Prostate gland (tissue), 2 donors: ENCODE data around the gene EFCC1. TPM values are rescaled to one million over a fixed set of nuclear protein-coding genes. Genes with fewer than 3 reads are reported as not detected.

Experiments
- DNase-seq: peaks from one replicate; pipeline ENCODE4 v3.0.0-alpha.2; 2019; ENCODE audit warnings: low spot score
- H3K27ac ChIP-seq, 2 donors: fragments of 200-600 bp; sonication (generic); 2 replicates each; pipeline ENCODE4 v1.5.1; 2017 to 2019
- H3K27me3 ChIP-seq: fragments of 200-600 bp; sonication (generic); replicated peaks from 2 replicates; pipeline ENCODE4 v1.5.1; 2019; ENCODE audit not compliant: insufficient read depth
- H3K36me3 ChIP-seq, 2 donors: fragments of 200-600 bp; sonication (generic); 1 replicate in 1 of 2; 2 replicates in 1 of 2; pipeline versions ENCODE4 v1.5.1 to v1.8.1; 2017 to 2019
- H3K4me1 ChIP-seq: fragments of 200-600 bp; sonication (generic); replicated peaks from 2 replicates; pipeline ENCODE4 v1.5.1; 2019
- H3K4me3 ChIP-seq, 2 donors: fragments of 200-600 bp; sonication (generic); 2 replicates each; pipeline ENCODE4 v1.5.1; 2017 to 2019
- H3K9me3 ChIP-seq: fragments of 200-600 bp; sonication (generic); 2 replicates; pipeline ENCODE4 v1.5.1; 2017
- POLR2A ChIP-seq: fragments of 450-650 bp; IDR thresholded peaks from one replicate; pipeline ENCODE4 v1.6.1; 2016; ENCODE audit warnings: antibody characterized with exemption, mild to moderate bottlenecking
- POLR2AphosphoS5 ChIP-seq: sonication (generic); formaldehyde crosslinking; IDR thresholded peaks from one replicate; pipeline ENCODE4 v1.6.1; 2017; ENCODE audit warnings: antibody characterized with exemption
- WGBS: methylation state at CpG from one replicate; pipeline ENCODE4 v1.1.5; 2018; 5-methylcytosine and 5-hydroxymethylcytosine counted together
- intact Hi-C: fragments of 100-400 bp; cut with DNase I; formaldehyde crosslinking; loops from one replicate; pipeline ENCODE4 v1.14.2; 2022
- total RNA-seq, 2 donors: library from RNA; depleted of rRNA; stranded (reverse); fragments of >200 nt; gene quantifications; one replicate each; pipeline ENCODE4 v1.1.0, GENCODE V29; 2016
- TF ChIP-seq, protein P1 (sequence below), 4 experiments: fragments of 200-600 bp in 2 of 4; fragments of 450-650 bp in 2 of 4; sonication (generic) in 2 of 4; IDR thresholded peaks; 1 replicate in 3 of 4; 2 replicates in 1 of 4; pipeline ENCODE4 v1.5.1; 2016 to 2019; ENCODE audit warnings: antibody characterized with exemption in 4 of 4, mild to moderate bottlenecking in 2 of 4, moderate library complexity in 2 of 4

The EFCC1 gene
- total RNA-seq, 2 donors from 2014 or later, result 1.8 to 4.0 TPM

DNA sequence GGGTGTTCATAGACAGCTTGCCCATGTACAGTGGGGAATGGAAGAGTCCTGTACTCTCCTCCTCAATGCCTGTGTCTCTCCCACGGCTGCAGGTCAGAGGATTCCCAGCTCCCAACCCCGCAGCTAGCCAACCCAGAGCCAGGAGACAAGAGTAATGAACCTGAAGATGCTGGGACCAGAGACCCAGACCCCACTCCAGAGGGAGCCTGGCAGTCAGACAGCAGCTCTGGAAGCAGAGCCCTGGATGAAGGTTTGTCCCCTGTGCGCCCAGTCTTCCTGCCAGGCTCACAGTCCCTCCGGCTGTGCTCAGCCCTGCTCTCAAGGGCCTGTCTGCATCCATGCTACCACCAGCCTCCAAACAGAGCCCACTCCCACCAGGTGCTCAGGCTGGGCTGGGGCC is 29.5 kb downstream of the EFCC1 start:
- Histone ChIP-seq H3K27ac (no peak overlapping the region), H3K4me3 (no peak overlapping the region), H3K27me3 (no peaks in the 10 kb centered on the region), H3K36me3 (no peaks in the 10 kb centered on the region), H3K9me3 (no peaks in the 10 kb centered on the region), H3K4me1 (no peaks in the 10 kb centered on the region)
- TF ChIP-seq POLR2A (no peak), POLR2AphosphoS5 (no peak)
- TF ChIP-seq, protein P1, sequence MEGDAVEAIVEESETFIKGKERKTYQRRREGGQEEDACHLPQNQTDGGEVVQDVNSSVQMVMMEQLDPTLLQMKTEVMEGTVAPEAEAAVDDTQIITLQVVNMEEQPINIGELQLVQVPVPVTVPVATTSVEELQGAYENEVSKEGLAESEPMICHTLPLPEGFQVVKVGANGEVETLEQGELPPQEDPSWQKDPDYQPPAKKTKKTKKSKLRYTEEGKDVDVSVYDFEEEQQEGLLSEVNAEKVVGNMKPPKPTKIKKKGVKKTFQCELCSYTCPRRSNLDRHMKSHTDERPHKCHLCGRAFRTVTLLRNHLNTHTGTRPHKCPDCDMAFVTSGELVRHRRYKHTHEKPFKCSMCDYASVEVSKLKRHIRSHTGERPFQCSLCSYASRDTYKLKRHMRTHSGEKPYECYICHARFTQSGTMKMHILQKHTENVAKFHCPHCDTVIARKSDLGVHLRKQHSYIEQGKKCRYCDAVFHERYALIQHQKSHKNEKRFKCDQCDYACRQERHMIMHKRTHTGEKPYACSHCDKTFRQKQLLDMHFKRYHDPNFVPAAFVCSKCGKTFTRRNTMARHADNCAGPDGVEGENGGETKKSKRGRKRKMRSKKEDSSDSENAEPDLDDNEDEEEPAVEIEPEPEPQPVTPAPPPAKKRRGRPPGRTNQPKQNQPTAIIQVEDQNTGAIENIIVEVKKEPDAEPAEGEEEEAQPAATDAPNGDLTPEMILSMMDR (IDR thresholded peaks at IDR 0.05), result no peak
- 98% methylated on average over 4 of the region's 4 CpGs for WGBS
- intact Hi-C loops, result no loop called here
- DNase-seq, result no peak

DNA sequence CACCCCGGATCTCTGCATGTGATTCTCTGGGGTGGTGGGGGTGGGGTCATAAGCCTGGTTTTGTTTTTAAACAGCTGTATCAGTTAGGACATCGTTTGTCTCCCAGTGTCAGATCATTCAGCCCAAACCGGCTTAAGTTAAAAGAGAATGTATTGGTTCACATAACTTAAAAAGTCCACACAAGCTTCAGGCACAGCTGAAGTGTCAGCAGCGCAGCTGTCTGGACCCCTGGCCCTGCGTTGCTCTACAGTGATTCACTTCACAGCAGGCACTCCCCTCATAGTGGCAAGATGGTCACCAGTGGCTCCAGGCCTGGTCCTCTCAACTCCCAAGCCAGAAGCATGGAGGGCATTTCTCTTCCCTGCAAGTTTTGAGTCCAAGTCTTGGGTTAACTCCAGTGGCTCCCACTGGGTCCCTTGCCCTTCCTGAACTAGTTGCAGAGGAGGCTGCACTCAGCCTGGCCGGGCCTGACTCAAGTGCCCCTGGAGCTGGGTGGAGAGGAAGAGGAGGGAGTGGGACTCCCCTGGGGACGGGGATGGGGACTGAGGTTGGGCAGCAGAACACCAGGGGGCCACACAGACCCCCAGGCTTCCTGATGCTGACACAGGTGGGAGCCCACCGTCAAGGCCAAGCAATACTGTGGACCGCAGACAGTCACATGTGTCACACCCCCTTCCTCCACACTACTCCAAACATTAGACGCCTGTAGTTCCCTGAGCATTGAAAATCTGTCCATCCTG is 30.5 kb downstream of the EFCC1 start:
- TF ChIP-seq POLR2AphosphoS5, result no peak
- no peak for TF ChIP-seq POLR2A
- TF ChIP-seq, protein P1 (IDR thresholded peaks at IDR 0.05), result no peak
- no peaks in the 10 kb centered on the region for H3K4me1 ChIP-seq
- H3K4me3 ChIP-seq, result no peak overlapping the region
- no peak for DNase-seq
- WGBS, result 86% methylated on average over 9 of the region's 10 CpGs
- no peaks in the 10 kb centered on the region for H3K36me3 ChIP-seq
- no peaks in the 10 kb centered on the region for H3K9me3 ChIP-seq
- no peak overlapping the region for H3K27ac ChIP-seq
- no peaks in the 10 kb centered on the region for H3K27me3 ChIP-seq
- intact Hi-C loops, result no loop called here

DNA sequence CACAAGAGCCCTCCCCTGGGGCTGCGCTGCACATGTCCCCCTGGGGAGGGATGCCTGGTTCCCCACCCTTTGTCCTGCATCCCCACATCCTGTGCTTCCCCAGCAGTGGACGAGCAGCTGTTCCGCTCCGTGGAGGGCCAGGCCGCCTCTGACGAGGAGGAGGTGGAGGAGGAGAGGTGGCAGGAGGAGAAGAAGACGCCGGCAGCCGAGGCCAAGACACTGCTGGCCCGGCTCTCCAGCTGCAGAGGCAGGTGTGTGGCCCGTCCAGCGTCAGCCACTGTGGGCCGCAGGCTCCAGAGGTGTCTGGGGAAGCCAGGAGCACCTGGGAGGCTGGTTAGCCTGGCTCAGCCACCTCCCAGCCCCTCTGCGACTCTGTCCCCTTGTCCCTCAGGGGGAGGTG is 31.6 kb downstream of the EFCC1 start:
- intact Hi-C loops, result no loop called here
- TF ChIP-seq POLR2AphosphoS5, result no peak
- TF ChIP-seq, protein P1 (IDR thresholded peaks at IDR 0.05), result no peak
- TF ChIP-seq POLR2A, result no peak
- no peak overlapping the region for H3K4me3 ChIP-seq
- WGBS, result 84% methylated on average over 13 of the region's 14 CpGs
- H3K4me1 ChIP-seq, result no peaks in the 10 kb centered on the region
- H3K27me3 ChIP-seq, result no peaks in the 10 kb centered on the region
- H3K27ac ChIP-seq, result no peak overlapping the region
- H3K9me3 ChIP-seq, result no peaks in the 10 kb centered on the region
- no peak for DNase-seq
- H3K36me3 ChIP-seq, result no peaks in the 10 kb centered on the region

DNA sequence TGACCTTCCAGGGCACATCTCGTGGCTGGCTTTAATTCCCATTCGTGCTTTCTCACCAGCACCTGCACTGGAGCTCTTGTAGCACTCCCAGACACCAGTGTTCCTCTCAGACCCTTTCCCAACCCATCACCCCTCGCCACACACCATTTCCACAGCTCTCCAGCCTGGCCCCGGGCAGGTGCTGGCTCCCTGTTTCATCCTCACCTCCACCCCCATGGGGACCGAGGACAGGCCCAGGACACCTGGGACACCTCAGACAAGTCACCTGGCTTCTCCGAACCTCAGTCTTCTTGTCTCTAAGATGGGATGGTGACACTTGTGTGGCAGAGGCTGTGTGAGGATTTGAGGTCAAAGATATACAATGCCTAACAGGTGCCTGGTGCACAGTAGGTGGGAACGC is 32.0 kb downstream of the EFCC1 start:
- WGBS, result 89% methylated on average over 7 of the region's 7 CpGs
- Histone ChIP-seq H3K27ac (no peak overlapping the region), H3K27me3 (no peaks in the 10 kb centered on the region), H3K36me3 (no peaks in the 10 kb centered on the region), H3K4me3 (no peak overlapping the region), H3K4me1 (no peaks in the 10 kb centered on the region), H3K9me3 (no peaks in the 10 kb centered on the region)
- TF ChIP-seq, protein P1 (IDR thresholded peaks at IDR 0.05), result no peak
- no peak for TF ChIP-seq POLR2A
- no peak for TF ChIP-seq POLR2AphosphoS5
- DNase-seq, result no peak
- intact Hi-C loops, result no loop called here
